Body of pancreas (tissue), 4 donors: ENCODE results near the gene NKAIN4.

ENCODE experiments used
- POLR2A ChIP-seq, 3 donors: fragments of 450-650 bp; IDR thresholded peaks; one replicate each; pipeline ENCODE4 v1.6.1; 2016; ENCODE audit warnings: antibody characterized with exemption in 3 of 3, mild to moderate bottlenecking in 2 of 3
- TF ChIP-seq, protein P1 (sequence below), 7 experiments: fragments of 450-650 bp in 4 of 7; fragments of 200-600 bp in 3 of 7; sonication (generic) in 3 of 7; IDR thresholded peaks; one replicate each; pipeline ENCODE4 v1.5.1; 2016 to 2019; ENCODE audit warnings: antibody characterized with exemption in 7 of 7

DNA sequence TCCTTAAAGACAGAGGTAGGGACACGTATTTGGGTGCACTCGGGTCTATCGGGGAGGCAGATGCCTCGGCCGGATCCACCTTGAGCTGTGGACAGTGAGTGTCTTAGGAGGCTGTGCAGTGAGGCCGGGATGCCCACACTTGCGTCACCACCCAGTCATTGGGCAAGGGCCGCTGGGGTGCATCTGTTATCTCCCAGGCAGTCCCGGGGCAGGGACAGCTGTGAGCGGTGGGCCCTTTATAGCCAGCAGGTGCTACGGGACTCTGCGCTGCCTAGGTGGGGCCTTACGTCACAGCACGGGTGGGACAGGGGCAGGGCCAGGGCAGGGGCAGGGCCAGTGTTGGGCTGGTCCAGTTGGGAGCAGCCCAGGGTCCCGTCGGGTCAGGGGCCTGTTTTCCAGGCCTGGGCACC is 38.0 kb upstream of the NKAIN4 start:
- TF ChIP-seq, protein P1, sequence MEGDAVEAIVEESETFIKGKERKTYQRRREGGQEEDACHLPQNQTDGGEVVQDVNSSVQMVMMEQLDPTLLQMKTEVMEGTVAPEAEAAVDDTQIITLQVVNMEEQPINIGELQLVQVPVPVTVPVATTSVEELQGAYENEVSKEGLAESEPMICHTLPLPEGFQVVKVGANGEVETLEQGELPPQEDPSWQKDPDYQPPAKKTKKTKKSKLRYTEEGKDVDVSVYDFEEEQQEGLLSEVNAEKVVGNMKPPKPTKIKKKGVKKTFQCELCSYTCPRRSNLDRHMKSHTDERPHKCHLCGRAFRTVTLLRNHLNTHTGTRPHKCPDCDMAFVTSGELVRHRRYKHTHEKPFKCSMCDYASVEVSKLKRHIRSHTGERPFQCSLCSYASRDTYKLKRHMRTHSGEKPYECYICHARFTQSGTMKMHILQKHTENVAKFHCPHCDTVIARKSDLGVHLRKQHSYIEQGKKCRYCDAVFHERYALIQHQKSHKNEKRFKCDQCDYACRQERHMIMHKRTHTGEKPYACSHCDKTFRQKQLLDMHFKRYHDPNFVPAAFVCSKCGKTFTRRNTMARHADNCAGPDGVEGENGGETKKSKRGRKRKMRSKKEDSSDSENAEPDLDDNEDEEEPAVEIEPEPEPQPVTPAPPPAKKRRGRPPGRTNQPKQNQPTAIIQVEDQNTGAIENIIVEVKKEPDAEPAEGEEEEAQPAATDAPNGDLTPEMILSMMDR (IDR thresholded peaks at IDR 0.05): no peak
- no peak for TF ChIP-seq POLR2A (IDR thresholded peaks at IDR 0.05)
